SU-DHL-6 (cell line): ENCODE results near the gene HGFAC.

Source experiments
- CTCF ChIP-seq: fragments of 200-600 bp; sonication (generic); IDR thresholded peaks from one replicate; pipeline ENCODE4 v1.5.1; 2017; ENCODE audit warnings: antibody characterized with exemption, mild to moderate bottlenecking, low read length, moderate library complexity; ENCODE audit not compliant: insufficient read depth, poor library complexity, severe bottlenecking
- EZH2phosphoT487 ChIP-seq: fragments of 200-600 bp; sonication (generic), shearing (Covaris generic); conservative IDR thresholded peaks from 2 replicates; pipeline ENCODE4 v1.6.1; 2018; ENCODE audit warnings: mild to moderate bottlenecking, antibody characterized with exemption, low read length, moderate library complexity, mixed read lengths

DNA sequence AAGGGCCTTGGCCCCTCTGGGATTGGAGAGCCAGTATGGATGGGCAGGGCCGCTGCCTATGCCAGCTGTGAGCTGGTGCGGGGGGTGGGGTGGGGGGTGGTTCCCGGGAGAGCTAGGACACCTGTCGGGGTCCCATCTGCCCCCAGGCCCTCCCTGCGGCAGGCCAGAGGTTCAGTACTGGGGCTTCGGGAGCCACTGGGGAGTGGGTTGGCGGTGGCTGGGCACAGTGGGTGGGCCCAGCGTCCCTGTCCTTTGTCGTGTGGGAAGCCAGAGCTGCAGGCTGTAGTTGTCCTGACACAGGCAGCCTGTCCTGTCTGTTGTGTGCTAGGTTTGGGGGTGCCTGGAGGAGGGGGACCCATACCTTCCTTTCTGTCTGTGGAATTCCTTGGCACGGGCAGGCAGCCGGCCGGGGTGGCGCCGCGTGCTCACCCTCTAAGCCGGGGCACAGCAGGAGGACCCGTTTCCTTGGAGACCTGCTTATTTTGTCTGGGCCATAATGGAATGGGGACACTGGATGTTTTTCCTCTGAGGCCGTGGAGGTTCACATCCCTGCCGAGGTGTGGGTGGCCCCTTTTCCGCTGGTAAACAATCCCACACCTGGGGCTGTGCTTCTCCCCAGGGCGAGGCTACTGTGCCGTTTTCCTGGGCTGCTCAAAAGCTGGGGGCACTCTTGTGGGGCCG lies 36.1 kb downstream of the HGFAC start:
- TF ChIP-seq CTCF = no peak
- TF ChIP-seq EZH2phosphoT487 = no peak
